Parathyroid adenoma (tissue), 2 donors: ENCODE measurements around the gene METTL5.
"Not testable (repeated sequence)": the region's sequence is repeated elsewhere in the genome, so short reads cannot be mapped to it uniquely, and the experiment has no call there.

Experiments used
- H2AFZ ChIP-seq: fragments of 300-600 bp; sonication (generic); one replicate; pipeline ENCODE4 v1.7.0; 2017; ENCODE audit warnings: antibody characterized with exemption, mild to moderate bottlenecking
- H3K27ac ChIP-seq: fragments of 300-600 bp; sonication (generic); one replicate; pipeline ENCODE4 v1.7.0; 2017
- H3K27me3 ChIP-seq: fragments of 300-600 bp; sonication (generic); one replicate; pipeline ENCODE4 v1.7.0; 2017; ENCODE audit warnings: low read length; ENCODE audit not compliant: control insufficient read depth, insufficient read depth
- H3K36me3 ChIP-seq: fragments of 300-600 bp; sonication (generic); one replicate; pipeline ENCODE4 v1.7.0; 2017; ENCODE audit warnings: low read length; ENCODE audit not compliant: control insufficient read depth, insufficient read depth
- H3K4me1 ChIP-seq: fragments of 300-600 bp; sonication (generic); one replicate; pipeline ENCODE4 v1.7.0; 2017; ENCODE audit warnings: control low read depth
- H3K4me2 ChIP-seq: fragments of 300-600 bp; sonication (generic); one replicate; pipeline ENCODE4 v1.7.0; 2017; ENCODE audit warnings: low read length
- H3K4me3 ChIP-seq: fragments of 300-600 bp; sonication (generic); one replicate; pipeline ENCODE4 v1.7.0; 2017; ENCODE audit warnings: low read depth, low read length
- H3K79me2 ChIP-seq: fragments of 300-600 bp; sonication (generic); one replicate; pipeline ENCODE4 v1.7.0; 2017; ENCODE audit warnings: control low read depth
- H3K9ac ChIP-seq: fragments of 300-600 bp; sonication (generic); one replicate; pipeline ENCODE4 v1.7.0; 2017; ENCODE audit warnings: mild to moderate bottlenecking
- H3K9me3 ChIP-seq: fragments of 300-600 bp; sonication (generic); one replicate; pipeline ENCODE4 v1.7.0; 2017; ENCODE audit warnings: low read length; ENCODE audit not compliant: control insufficient read depth
- TF ChIP-seq, protein P1 (sequence below): fragments of 300-600 bp; sonication (generic); IDR thresholded peaks from one replicate; pipeline ENCODE4 v1.7.0; 2017; ENCODE audit warnings: antibody characterized with exemption, mild to moderate bottlenecking
- donor health status: primary hyperparathyroidism.

METTL5 gene

GRCh38 chr2:169853041-169853668 is 28.4 kb upstream of the METTL5 start:
- TF ChIP-seq, protein P1, sequence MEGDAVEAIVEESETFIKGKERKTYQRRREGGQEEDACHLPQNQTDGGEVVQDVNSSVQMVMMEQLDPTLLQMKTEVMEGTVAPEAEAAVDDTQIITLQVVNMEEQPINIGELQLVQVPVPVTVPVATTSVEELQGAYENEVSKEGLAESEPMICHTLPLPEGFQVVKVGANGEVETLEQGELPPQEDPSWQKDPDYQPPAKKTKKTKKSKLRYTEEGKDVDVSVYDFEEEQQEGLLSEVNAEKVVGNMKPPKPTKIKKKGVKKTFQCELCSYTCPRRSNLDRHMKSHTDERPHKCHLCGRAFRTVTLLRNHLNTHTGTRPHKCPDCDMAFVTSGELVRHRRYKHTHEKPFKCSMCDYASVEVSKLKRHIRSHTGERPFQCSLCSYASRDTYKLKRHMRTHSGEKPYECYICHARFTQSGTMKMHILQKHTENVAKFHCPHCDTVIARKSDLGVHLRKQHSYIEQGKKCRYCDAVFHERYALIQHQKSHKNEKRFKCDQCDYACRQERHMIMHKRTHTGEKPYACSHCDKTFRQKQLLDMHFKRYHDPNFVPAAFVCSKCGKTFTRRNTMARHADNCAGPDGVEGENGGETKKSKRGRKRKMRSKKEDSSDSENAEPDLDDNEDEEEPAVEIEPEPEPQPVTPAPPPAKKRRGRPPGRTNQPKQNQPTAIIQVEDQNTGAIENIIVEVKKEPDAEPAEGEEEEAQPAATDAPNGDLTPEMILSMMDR = no peak
- H3K4me3 ChIP-seq = no peak overlapping the region
- no peaks in the 10 kb centered on the region for H3K27me3 ChIP-seq
- no peaks in the 10 kb centered on the region for H3K36me3 ChIP-seq
- H3K4me1 ChIP-seq = peaks cover 3% of the 10 kb centered on the region
- no peak overlapping the region for H2AFZ ChIP-seq
- no peaks in the 10 kb centered on the region for H3K9me3 ChIP-seq
- no peak overlapping the region for H3K27ac ChIP-seq
- peaks cover 43% of the 10 kb centered on the region for H3K79me2 ChIP-seq
- no peak overlapping the region for H3K4me2 ChIP-seq
- no peak overlapping the region for H3K9ac ChIP-seq

GRCh38 chr2:169849710-169850109 is 25.0 kb upstream of the METTL5 start:
- Histone ChIP-seq H2AFZ (no peak overlapping the region), H3K4me3 (no peak overlapping the region), H3K9me3 (no peaks in the 10 kb centered on the region), H3K27ac (no peak overlapping the region), H3K4me1 (peaks cover 3% of the 10 kb centered on the region), H3K36me3 (no peaks in the 10 kb centered on the region), H3K4me2 (no peak overlapping the region), H3K27me3 (no peaks in the 10 kb centered on the region), H3K79me2 (peaks cover 50% of the 10 kb centered on the region), H3K9ac (no peak overlapping the region)
- TF ChIP-seq, protein P1 = no peak

- H3K27ac ChIP-seq, H3K9me3 ChIP-seq, H3K27me3 ChIP-seq, H3K36me3 ChIP-seq, H3K4me2 ChIP-seq, H3K4me3 ChIP-seq, H3K4me1 ChIP-seq, H2AFZ ChIP-seq, H3K9ac ChIP-seq: not testable (repeated sequence)
- H3K79me2 ChIP-seq = peaks cover 55% of the 10 kb centered on the region
Observed at GRCh38 chr2:169848959-169849693, 24.4 kb upstream of the METTL5 start.

- Histone ChIP-seq H3K79me2 (peaks cover 57% of the 10 kb centered on the region), H3K9me3 (no peaks in the 10 kb centered on the region), H3K27me3 (no peaks in the 10 kb centered on the region), H3K4me2 (no peak overlapping the region), H2AFZ (no peak overlapping the region), H3K36me3 (no peaks in the 10 kb centered on the region), H3K4me3 (no peak overlapping the region), H3K4me1 (peaks cover 4% of the 10 kb centered on the region), H3K9ac (no peak overlapping the region), H3K27ac (no peak overlapping the region)
- TF ChIP-seq, protein P1 = no peak
Observed at GRCh38 chr2:169845016-169845415, 20.3 kb upstream of the METTL5 start.

- not testable (repeated sequence) for H3K4me2 ChIP-seq, H3K9ac ChIP-seq, H3K27ac ChIP-seq, H3K27me3 ChIP-seq, H3K4me3 ChIP-seq, H3K9me3 ChIP-seq, H3K36me3 ChIP-seq, H3K4me1 ChIP-seq, H2AFZ ChIP-seq
- H3K79me2 ChIP-seq = peaks cover 62% of the 10 kb centered on the region
Observed at GRCh38 chr2:169841625-169842024, 16.9 kb upstream of the METTL5 start.
